Measurements from ENCODE around the gene ZFPM1.
"Not testable (repeated sequence)": the region's sequence is repeated elsewhere in the genome, so short reads cannot be mapped to it uniquely, and the experiment has no call there.

The ZFPM1 gene

DNA sequence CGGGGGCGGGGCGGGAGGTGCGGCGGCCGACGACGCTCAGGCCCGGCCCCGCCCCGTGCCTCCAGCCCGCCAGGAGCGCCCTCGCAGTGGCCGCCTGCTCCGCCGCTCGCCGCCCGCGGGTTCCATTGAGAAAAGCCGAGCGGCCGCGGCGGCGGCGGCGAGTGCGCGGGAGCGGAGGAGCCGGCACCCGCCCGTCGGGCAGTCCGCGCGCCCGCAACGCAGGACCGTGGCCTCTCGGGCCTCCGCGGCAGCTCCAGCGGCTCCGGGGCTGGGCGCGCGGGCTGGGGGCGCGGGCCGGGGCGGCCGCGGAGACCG is at the start of gene ZFPM1:
ZFPM1 (plus strand) TSS at position 64 of the 315 bp plus-strand sequence. CDS start 359 bp downstream, outside the sequence.
- DNase-seq = no peak

DNA sequence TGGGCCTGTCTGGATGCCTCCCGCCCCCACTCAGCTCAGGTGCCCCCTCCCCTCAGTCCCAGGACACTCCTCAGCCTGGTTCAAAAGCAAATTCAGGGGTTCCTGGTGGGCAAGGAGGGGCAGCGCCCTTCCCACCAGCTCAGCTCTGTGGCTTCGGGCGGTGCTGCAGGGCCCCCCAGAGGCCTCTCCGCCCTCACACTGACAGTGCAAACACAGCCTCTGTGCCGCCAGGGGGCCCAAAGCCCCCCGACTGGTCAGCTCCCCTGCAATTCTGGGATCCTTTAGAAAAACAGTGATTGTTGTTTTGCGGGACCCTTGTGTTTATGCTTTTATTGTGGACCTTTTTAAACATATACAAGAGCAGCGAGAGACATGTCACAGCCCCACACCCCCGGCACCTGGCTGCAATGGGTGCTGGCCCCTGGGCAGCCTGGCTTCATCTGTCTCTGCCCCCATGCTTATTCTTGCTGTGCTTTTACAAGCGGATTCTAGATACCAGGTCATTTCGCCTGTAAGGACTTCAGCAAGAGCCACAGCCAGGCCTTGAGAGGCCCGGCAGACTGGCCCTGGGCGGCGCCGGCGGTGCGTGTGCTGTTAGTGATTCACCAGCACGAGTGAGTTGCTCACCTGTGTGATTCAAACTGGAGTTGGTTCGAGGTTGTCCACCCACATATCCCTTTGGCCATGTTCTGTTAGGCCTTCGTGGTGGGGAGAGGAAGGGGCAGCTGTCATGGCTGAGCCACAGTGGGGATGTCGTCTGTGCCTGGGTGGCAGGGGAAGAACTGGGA is 49.1 kb upstream of the ZFPM1 start:
- no peak for DNase-seq

DNA sequence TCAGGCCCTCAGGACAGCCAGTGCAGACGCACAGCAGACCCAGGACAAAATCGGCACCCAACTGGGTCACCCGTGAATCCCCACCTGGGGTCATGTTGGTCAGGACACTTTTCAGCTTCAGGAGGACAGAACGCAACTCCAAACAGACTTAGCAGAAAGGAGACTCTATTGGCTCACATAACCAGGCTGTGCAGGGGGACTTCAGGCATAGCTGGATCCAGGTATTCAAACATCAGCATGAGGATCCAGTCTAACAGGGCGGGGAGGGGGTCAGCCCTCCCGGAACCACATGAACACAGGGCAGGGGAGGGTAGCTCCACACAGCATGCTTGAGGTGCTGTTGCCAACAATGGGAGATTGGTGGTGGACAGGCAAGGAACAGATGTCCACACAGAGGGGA is 48.3 kb upstream of the ZFPM1 start:
- no peak for DNase-seq

DNA sequence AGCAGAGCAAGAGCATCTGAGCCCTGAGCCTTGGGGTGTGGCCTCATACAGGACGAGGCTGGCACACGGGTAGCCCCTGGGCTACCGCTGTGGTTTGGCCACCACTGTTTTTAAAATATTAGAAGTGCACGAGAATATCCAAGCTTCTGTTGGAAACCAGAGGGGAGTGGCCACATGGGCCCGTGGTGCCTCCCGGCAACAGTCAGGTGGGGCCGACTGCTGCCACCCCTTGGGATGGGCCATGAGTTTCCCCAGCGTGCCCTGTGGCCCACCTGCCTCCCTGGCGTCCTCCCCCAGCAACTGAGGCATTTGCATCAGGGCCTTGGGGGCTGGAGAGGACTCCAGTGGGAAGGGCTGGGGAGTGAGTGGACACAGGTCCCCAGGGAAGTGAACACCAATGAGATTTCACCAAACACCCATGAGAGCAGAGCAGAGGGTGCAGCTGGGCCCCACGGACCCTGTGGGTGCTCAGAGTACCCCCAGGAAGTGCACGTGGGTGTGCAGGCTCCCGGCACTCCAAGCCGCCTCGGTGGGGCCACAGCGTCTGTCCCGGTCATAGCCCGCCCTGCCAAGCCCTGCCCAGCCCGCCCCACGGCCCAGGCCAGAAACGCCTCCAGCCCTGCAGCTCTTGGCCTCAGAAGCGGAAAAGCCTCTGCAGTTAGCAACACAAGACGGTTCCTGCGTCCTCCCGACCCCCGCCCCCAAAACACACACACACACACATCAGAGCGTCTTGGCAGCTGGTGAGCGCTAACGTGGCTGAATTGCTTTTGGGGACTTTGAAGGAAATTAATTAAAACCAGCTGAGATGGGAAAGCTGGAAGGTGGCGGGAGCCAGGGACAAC is 47.6 kb upstream of the ZFPM1 start:
- DNase-seq = no peak

DNA sequence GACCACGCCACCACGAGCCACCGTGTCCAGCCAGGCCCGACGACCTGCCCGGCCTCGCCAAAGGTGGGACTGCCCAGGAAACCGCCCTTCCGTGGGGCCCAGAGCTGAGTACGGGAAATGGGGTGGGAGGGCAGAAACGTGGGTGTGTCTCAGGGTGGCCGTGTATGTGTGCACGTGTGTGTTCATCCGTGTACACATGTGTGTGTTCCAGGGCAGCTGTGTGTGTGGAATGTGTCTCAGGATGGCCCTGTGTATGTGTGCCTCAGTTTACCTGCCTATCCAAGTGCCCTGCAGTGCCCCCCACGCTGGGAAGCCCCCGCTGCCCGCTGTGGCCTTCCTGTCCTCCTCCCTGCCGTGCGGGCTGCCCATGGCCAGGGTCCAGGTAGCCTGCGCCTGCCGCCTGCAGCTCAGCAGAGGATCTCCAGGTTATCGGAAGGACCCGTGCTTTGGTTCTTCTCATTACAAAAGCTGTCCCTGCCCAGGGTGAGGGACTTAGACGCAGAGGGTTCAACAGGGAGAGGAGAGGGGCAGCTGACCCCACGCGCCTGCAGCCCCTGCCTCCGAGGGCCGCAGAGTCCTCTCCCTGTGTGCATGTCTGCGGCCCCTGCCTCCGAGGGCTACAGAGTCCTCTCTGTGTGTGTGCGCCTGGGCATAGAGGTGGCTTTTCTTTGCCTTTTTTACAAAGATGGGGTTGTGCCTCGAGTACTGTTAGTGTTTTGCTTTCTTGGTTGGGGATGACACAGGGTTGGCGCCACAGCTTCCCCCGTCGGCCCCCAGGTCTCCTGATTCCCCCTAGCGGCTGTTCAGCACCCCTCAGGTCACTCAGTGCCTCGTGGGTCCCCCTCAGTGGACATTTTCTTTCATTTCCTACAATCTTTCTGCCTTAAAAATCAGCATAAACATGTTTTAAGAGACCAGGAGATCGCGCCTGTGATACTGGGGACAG is 46.7 kb upstream of the ZFPM1 start:
- DNase-seq = no peak

DNA sequence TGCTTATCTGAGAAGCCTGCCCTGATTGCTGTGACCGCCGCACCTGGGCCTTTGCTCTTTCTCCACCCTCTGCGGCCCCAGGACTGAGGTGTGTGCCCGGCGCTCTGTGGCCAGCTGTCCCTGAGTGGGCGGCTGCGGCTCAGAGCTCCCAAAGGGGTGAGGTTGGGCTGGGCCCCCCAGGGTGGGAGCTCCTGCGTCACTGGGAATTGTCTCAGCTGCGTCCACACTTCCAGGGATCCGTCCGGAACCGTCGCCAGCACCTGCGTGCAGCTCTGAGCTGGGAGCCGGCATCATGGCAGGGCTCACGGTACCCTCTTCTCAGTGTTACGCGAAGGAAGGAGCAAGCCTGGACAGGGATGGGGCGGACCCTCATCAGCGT is 46.0 kb upstream of the ZFPM1 start:
- DNase-seq = no peak

DNA sequence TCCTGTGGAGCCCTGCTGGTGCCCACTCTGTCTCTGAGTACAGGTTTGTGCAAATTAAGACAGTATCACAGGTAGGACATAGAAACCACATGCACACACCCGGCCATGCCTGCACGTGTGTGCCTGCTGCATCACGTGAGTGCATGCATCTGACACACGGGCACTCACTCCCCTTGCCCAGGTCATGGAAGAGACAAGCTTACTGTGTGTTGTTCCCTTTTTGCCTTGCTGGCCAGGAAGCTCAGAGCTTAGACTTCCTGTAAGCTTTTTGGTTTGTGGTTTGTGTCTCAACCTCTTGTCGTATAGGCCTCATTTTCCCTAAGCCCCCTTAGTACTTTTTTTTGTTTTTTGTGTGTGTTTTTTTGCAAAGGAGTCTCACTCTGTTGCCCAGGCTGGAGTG is 45.3 kb upstream of the ZFPM1 start:
- DNase-seq = no peak

DNA sequence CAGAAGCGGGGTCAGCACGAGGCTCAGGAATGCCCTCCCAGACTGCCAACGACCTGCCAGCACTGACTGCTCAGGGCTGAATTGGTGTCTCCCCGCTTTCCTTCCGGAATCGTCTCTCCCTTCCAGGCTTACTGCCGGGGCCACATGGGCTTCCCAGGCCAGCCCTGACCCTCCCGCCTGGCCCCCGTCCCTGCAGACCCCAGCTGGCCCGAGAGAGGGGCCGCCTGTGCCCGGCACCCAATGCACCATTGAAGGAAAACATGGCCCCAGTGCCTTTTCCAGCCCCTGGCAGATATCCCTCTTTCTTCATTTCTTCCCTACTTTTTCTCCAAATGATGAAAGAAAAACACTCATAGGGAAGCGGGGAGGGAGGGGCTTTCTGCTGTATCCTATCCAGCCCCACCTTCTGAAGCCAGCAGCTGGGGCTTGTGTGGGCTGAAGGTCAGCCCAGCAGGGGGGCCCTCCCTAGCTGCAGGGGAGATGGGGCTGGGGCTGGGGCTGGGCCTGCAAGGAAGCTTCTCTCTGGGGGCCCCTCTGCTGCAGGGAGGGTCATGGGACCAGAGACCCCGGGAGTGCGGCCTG is 44.4 kb upstream of the ZFPM1 start:
- no peak for DNase-seq

DNA sequence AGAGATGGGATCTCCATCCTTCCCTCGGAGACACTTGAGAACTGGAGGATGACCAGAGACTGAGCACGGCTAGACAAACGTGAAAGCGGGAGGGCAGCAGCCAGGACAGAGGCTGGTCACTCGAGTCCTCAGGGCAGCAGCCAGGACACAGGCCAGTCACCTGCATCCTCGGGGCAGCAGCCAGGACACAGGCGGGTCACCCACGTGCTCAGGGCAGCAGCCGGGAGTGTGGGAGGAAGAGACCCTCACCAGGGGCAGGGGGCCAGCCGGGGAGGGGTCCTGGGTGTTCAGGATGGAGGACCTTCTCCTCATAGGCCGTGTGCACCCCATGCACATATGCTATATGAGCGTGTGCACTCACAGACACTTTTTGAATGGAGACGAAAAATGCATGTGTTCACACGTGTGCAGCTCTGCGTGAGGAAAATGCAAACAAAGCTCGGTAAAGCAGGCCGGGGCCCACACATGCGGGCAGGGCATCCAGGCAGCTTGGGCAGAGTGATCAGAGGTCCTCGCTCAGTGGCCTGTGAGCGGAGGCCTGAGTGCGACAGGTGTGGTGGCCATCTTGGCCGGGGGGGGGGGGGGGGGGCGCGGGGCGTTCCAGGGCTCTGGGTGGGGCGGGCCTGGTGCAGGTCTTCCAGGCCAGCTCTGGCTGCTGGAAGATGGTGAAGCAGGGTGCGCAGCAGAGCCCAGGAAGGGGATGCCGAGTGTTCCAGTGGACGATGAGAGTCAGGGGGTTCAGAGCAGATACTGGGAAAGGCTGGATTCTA is 43.6 kb upstream of the ZFPM1 start:
- DNase-seq = no peak

DNA sequence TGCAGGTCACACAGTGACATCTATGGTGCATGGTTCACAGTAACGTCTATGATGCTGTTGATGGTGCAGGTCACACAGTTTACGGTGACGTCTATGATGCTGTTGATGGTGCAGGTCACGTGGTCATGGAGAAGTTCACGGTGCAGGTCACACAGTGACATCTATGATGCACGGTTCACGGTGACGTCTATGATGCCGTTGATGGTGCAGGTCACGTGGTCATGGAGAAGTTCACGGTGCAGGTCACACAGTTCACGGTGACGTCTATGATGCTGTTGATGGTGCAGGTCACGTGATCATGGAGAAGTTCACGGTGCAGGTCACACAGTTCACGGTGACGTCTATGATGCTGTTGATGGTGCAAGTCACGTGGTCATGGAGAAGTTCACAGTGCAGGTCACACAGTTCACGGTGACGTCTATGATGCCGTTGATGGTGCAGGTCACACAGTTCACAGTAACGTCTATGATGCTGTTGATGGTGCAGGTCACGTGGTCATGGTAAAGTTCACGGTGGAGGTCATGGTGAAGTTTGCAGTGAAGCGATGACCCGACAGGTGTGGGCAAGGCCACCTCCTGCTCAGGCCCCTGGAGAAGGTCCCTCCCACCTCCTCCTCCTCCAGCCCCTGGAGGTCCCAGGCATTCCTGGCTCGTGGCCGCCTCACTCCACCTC is 42.6 kb upstream of the ZFPM1 start:
- DNase-seq = not testable (repeated sequence)

DNA sequence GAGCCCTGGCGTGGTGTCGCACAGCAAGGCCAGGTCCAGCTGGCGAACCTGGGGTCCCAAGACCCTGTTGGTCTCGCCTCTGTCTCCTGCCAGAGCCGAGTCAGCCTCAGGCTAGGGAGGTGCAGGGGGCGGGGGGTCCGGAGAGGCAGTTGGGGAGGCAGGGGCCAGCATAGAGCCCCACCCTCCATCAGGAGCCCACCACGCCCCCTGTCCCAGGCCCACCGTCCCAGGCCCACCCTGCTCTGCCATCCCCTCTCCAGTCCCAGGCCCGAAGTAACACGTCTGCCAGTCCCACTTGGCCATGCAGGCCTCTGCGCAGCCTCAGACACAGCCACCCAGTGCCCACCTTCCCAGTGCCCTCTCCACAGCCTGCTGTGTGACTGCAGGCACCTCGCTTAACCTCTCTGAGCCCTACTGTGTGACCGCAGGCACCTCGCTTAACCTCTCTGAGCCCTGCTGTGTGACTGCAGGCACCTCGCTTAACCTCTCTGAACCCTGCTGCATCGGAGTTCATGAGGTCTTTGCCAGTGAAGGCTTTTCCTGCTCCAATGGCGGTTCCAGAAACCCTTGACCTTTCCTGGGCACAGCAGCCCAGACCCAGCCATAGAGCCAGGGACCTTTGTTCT is 41.0 kb upstream of the ZFPM1 start:
- DNase-seq = no peak

DNA sequence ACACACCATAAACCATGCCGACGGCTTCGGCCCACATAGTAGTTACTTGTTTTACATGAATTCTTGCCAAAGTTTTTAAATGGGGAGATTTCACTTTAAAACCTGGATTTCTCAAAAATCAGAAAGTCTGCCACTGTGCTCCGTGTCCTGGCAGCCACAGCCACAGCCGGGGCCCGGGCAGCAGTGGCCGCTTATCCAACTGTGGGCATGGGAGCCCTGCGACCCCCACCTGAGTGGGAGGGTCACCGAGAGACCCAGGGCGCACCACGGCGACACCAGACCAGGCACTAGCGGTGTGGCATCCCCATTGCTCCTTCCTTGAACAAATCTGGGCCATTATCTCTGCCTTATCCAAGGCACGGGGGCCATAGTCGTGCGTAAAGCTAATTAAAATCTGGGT is 40.3 kb upstream of the ZFPM1 start:
- no peak for DNase-seq

DNA sequence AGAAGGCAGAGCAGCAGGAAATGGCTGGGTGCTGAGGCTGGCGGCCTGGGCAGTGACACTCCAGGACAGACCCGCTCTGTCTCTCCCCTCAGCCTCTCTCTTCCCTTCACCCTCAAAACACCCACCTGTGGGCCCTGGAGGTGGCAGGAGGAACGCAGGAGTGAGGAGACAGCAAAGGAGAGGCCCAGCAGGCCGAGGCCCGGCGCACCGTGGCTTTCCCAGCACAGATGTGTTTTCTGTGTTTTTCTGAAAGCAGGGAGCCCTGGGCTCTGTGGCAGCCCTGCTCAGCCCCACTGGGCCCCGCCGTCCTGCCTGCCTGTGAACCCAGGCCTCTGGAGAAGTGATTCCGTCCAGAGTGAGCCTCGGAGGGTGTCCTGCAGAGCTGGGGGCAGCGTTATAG is 39.8 kb upstream of the ZFPM1 start:
- DNase-seq = no peak

DNA sequence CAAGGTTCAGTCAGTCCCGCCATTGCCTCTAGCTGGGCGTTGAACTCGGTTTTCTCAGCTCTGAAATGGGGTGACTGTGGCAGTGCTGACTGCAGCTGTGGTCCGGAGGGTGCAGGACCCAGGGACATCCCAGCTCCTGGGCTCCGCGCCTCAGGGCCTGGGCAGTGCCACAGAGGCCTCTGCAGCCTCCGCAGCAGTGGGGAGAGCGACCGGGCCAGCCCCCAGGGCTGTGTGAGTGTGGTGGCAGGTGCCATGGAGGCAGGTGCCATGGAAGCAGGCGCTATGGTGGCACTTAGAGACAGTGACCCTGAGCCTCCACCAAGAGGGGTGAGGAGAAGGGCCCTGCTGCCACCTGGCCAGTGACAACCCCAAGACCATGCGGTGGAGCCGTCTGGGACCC is 39.4 kb upstream of the ZFPM1 start:
- DNase-seq = no peak

DNA sequence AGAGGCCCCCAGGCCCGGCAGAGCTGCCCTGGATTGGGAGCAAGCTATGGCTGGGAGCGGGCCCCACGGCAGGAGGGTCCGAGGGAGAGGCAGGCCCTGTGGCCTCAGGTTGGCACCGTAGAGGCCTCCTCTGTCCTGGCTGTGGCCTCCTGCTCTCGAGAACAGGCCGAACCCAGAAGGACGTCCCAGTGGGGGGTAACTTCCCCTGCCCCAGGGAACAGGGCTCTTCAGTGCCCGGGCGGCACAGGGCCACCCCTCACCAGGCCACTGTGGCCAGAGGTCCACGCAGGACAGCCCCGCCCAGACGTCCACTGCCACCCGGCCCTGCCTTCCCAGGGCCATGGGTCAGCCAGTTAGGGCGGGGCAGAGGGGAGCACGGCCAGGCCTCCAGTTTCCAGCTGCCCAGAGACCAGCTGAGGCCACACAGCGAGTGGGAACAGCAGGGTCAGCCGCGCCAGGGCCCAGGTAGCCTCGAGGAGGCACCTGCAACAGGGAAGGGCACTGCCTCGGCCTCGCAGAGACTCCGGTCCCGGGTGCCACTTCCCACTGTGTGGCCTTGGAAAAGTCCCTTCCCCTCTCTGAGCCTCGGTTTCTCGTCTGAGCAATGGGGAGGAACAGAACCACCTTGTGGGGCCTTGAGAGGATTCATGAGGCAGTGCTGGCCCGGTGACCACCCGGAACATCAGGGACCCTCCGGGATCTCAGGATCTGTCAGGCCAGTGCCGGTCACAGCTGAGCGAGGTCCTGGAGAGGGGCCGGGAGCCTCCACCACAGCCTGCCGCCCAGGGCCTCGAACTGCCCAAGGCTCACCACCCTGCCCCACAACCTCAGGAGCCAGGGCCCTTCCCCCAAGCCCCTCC is 38.3 kb upstream of the ZFPM1 start:
- no peak for DNase-seq

DNA sequence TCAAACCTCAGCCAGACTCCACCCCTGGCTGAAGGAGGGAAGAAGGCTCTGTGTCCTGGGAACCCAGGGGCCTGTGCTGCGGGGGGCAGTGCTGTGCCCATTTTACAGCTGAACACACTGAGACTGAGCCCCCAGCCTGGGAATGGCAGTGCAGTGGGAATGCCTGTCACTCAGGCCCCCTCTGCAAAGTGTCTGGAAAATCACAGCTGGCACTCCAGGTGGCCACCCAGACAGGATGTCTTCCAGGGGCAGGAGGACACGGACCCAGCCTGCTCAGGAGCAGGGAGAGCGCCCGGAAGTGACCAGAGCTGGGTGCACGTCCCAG is 37.7 kb upstream of the ZFPM1 start:
- no peak for DNase-seq

DNA sequence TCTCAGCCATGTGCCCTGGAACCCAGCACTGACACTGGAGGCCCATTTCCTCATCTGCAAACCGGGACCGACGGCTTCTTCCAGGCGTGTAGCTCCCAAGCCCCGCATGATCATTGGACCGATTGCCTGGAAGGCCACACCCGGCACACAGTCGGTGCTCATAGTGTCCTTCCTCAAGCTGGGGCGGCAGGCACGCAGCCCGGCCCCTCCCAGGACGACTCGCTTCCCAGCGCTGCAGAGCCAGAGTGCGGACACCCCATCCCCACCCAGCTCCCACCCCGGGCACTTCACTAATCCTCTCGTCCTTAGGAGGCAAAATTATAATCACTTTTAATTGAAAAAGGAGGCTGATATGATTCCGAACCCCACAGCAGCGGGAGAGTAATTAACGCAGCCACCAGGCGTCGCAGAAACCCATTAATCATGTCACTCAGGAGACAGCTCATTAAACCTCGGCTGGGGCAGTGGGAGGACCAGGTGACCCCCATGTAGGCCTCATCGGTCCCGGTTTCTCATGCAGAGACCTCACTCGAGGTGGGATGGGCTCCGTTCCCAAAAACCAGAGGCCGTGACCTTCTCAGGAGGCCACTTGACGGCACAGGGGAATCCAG is 37.3 kb upstream of the ZFPM1 start:
- DNase-seq = no peak

DNA sequence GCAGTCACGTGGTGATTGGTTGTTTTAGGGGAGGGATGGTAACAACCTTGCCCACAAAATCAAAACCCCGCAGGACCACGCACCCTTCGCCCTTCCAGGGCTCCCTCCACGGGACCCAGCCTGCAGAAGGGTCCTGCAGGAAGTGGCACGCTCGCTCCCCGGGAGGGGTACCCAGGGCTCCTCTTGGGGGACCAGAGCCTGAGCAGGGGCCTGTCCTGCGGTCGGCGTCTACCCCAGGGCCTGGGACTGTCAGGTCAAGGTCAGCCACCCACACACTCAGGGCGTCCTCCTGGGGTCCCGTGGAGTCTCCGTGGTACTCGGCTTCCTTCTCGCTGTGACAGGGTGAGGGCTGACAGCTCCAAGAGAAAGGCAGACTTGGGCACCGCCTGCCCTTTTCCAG is 36.4 kb upstream of the ZFPM1 start:
- no peak for DNase-seq

DNA sequence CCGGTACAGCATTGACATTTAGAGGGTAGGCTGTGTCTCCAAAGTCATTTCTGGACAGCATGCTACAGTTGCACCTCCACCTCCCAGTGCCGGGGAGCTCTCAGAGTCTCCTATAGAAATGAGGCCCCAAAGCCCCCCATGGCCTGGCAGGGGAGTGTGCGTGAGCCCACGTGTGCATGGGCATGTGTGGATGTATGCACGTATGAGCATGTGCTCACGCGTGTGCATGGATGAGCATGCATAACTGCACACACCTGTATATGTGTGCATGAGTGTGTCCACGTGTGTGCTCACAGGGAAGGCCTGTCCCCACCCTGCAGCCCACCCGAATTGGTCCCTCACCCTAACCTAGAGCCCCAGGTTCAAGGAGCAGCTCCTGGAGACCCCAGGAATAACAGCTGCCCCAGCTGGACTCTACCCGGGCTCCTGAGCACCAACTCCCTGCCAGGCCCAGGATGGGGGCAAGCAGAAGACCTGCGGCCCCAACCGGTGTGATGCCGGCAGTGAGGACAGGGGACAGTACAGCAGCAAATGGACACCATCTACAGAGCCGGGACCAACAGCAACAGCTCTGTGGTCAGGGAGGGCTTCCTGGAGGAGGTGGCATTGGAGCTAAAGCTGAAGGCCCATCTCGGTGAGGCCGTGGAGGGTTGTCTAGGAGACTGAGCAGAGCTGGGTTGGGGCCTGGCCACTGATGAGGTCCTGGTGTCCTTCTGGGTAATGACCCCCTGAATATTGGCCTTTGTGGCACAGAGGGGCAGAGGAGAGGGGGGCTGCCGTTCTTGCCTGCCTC is 35.2 kb upstream of the ZFPM1 start:
- no peak for DNase-seq

Measured in activated effector memory CD4-positive, alpha-beta T cell treated with Interleukin-2 at 50 U/mL for 16 hours (primary cell).